ENCODE data around the gene WIPF1. TPM values are rescaled to one million over a fixed set of nuclear protein-coding genes. Genes with fewer than 3 reads are reported as not detected.
"Not testable (repeated sequence)": the region's sequence is repeated elsewhere in the genome, so short reads cannot be mapped to it uniquely, and the experiment has no call there.

WIPF1 gene
- total RNA-seq, 1 experiment from 2014 or later, result 5.4 TPM

DNA sequence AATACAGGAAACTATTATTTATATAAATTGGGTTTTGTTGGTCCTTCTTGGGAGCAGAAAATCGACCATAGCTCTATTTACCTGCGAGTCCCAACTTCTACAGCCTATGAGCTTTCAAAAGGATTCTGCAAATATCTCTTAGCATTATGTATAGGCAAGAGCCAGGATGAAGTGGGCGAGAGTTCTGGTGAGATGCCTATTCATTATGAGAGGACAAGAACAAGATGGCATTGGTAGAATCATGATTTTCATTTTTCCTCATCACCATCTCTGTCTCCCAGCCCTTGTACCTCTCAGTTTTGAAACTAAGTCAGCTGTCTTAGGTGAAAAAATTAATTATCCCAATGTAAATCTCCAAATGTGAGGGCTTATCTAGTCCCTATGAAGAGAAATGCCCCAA is 25.0 kb downstream of the WIPF1 start:
- DNase-seq (ENCODE audit: low read depth), result no peak

DNA sequence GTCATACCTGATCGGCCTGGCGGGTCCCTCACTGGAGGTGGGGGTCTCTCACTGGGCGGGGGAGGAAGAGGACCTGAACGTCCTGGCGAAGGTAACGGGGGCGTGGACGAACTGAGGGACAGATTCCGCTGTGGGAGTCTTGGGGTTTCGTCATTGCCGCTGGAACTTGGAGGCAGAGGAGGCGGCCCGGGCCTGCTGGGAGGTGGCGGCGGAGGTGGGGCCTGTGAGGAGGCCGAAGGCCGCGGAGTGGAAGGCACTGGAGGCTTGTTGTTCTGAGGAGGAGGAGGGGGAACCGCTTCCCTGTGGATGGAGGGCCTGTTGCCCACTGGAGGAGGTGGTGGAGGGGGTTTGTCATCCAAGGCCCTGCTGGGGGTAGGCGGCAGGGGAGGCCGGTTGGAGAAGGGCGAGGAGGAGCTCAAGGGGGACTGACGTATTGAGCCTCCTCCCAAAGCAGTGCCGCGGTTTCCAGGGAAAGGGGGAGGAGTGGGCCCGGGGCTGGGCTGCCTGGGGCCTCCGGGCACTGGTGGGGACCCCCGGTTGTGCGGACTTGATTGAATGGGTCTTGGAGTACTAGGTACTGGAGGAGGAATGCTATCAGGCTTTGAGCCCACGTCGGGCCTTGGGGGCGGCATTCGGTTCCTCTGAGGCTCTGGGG is 25.8 kb downstream of the WIPF1 start:
- DNase-seq (ENCODE audit: low read depth), result no peak

DNA sequence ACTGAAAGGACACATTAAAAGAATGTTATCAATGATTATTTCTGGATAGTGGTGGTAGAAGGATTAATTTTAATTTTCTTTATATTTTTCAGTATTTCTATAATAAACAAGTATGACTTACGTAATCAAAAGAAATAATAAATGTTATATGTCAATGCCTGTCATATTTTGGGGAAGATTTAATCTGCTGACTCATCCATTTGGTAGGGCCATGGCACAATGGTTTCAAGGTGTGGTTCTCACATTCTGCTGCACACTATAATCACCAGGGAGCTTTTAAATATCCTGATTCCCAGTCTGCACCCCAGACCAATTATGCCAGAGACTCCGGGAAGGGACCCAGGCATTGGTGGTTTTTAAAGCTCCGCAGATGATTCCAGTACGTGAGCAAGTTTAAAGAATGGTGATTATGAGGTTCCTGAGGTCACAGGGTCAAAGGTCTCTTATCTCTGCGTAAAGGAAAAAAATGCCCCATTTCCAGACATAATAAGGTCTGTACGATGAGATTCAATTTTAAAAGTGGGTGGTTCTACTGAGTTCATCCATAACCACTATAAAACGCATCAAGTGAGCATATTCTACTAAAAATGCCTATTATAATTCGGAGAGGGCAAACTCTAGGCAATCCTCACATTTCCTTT is 27.2 kb downstream of the WIPF1 start:
- no peak for DNase-seq (ENCODE audit: low read depth)

DNA sequence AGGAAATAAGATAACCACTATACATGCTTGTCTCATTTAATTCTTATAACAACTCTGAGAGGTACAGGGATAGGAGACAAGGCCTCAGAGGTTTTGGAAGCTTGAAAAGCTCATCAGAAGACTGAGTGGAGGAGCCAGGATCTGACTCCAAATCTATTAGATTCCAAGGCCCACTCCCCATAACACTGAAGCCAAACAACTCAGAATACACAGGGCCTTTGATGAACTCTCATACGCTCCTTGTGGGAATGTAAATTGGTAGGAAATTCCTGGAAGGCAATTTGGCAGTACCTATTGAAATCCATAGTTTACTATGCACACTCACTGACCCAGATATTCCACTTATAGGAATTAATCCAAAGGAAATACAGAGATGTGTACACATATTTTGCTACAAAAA is 27.9 kb downstream of the WIPF1 start:
- no peak for DNase-seq (ENCODE audit: low read depth)

DNA sequence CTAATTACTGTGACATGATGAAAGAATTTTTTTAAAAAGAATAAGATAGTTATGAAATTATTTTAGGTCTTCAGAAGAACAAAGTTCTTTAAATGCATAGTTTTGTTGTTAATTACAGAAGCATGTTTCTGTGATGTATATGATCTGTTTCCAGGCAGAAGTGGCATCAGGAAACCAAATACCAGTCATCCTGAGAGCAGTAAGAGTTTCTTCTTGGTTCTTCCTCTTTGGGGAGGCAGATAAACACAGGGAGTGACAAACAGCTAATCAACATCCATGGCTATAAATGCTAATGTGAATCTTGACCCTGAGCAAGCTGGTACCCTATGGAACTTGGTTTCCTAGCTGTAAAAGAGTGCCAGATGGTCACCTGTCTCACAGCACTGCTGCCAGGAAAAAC is 29.2 kb downstream of the WIPF1 start:
- DNase-seq (ENCODE audit: low read depth), result no peak

DNA sequence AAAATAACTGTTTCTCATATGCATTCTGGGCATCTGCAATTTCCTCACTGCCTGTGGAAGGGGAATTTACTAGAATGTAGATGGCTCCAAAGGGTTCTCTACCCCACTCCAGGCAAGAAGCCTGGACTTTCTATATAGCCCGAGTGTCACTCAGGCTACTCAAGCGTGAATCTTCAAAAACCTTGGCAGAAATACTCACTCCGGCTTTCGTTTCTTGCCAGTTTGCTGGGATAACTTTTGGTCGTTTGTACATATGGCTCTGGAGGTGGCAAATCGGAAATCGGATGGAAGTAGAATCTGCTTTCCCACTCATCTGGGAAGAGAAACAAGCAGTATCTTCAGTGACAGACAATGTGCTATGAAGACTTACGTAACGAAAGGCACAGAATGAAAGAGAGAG is 30.7 kb downstream of the WIPF1 start:
- DNase-seq (ENCODE audit: low read depth), result no peak

DNA sequence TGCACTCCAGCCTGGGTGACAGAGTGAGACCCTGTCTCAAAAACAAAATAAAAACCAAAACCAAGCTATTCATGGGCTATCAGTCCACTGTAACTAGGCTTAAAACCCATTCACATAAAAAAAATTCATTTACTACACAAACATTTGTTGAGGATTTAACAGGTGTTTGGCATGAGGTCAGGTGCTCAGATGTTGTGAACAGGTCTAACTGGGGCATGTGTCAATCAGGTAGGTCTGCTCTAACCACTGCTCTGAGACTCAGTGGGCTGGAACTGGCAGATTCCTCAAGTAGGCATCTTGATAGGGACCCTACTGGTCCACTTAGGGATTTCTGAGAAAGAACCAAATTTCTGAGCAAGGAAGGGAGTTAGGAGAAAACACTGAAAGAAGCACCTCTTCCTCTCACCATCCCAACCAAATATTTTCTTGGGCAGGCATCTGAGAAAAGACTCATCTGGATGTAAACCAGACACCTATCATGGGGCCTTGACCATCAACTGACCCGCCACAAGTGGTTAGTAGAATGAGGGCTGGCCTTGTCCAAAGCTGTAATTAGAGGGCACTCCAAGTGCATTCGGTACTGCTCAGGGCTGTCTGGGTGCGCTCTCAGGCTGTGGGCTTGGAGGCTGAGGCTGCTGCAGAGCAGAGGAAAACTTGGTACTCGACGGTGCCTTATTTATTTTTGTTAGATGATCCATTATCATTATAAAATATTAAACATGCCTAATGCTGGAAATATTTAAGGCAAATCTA is 33.9 kb downstream of the WIPF1 start:
- no peak for DNase-seq (ENCODE audit: low read depth)

DNA sequence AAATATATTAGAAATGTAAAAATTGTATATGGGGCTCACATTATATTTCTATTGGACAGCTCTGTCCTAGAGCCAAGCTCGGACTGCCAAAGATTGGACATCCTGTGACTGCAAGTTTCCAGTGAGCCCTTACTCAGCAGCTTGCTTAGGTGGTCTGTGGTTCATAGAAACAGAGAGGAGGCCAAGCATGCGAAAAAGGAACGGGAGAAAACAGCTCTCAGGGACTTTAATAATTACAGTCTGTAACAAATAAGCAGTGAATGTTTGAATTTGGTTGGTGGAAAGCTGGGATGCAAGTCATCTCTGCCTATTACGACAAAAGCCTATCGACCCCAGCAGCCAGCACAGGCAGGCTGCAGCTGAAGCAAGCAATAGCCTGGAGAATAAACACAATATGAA is 35.6 kb downstream of the WIPF1 start:
- DNase-seq (ENCODE audit: low read depth), result no peak

DNA sequence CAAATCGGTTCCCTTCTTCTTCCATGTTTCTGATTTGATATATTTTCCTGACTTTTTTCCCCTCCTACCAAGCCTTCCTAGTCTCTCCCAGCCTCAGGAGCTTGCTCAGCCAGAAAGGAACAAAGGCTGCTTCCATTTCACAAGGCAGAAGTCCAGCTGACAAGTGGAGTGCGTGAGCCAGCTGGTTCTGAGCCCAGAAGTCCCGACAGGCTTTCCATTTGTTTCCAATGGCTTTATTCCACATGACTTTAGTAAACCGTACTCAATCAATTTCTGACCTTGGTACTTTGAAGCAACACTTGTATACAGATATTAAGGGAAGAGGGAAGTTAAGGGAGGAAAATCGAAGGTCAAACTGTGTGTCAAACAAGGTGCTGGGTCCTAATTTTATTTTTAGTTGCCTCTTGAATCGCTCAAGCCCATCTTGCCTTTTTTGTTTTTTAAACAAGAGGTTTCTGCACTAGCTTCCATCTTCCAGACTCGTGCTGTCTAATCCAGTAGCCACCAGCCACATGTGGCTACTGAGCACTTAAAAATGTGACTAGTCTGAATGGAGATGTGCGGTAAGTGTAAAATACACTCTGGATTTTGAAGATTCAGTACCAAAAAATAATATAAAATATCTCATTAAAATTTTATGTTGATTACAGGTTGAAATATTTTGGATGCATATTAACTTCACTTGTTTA is 36.2 kb downstream of the WIPF1 start:
- no peak for DNase-seq (ENCODE audit: low read depth)

DNA sequence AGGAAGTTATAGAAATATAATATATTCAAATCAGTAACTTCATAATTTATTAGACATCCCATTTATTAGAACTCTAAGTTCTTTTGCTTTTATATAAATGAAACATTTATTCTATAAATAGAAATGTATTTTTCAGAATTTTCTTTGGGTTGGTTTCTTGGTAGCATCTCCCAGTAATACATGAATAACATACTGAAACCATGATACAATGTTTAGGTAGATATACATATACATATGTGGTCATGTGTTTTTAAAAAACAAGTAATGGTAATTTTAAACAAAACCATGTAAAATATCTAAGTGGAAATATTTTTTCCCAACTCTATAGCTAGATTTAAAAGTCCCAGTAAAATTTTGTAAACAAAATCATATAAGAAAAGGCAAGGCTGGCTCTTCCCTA is 36.9 kb downstream of the WIPF1 start:
- no peak for DNase-seq (ENCODE audit: low read depth)

DNA sequence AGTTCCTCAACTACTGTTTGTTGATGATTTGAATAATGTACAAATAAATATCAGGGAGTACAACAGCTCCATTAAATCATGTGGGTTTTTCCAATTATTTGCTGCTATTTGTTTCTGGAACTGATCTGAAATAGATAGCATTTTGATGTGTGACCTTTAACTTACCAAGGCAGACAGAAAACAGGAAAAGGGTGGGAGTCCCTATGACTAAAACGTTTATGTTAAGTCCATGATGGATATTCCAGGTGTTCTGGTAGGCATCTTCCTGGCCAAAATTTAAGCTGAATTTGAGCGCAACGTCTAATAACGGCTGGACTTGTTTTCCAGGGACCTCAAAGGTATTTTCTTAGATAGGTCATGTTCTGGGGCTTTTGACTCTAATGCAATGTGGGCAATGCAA is 41.6 kb downstream of the WIPF1 start:
- DNase-seq (ENCODE audit: low read depth), result no peak

DNA sequence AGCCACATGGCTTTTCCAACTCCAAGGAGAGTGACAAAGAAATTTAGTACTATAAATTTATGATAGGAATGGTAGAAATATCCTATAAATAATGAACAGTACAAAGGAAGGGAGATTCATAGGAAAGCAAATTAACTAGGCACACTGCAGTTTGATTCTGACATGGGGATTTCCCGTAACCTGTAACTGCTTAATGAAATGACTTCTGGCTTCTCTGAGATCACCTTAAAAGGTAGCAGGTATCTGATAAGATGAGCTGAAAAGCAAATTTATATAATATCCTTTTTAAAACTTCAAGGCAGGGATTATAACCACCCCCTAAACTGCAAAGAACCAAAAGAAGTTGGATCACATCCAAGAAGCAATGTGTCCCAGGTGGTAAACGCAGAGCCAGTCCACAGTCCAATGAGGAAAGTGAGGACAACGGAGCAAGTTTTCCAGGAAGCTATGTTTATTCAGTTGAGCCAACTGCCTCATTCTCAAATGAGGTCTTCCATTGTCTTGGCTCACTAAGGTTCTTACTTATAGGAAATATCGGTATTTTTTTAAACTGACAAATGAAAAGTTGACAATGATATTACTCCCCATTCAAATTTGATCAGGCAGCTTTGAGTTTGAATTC is 43.0 kb downstream of the WIPF1 start:
- no peak for DNase-seq (ENCODE audit: low read depth)

DNA sequence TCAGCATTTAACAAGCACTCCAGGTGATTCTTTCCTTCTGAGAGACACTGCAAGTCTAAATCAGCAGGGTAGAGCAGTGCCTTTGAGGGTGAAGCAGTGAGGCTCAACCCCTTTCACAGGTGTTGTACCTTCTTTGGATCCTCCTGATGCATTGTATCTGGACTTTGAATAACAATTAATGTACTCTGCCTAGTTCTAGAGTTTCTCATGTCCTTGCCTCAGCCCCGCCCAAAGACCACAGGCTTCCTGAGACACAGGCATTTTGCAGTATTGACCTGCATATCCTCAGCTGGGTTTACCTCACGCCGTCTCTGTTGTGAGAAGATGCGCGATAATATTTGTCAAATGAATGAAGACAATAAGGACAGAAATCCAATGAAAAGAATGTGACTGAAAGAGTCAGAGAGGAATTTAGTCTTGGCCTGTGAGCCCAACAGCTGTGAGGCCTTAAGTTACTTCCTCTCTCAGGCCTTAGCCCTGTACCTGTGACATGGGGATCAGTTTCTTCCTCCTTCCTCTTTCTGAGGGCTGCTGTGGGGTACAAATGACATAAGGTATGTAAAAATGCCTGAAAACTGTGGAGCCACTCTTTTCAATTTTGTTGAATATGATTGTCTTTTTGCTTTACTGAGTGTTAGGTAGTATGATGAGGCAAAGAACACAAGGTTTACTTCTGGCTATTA is 43.7 kb downstream of the WIPF1 start:
- DNase-seq (ENCODE audit: low read depth), result no peak

DNA sequence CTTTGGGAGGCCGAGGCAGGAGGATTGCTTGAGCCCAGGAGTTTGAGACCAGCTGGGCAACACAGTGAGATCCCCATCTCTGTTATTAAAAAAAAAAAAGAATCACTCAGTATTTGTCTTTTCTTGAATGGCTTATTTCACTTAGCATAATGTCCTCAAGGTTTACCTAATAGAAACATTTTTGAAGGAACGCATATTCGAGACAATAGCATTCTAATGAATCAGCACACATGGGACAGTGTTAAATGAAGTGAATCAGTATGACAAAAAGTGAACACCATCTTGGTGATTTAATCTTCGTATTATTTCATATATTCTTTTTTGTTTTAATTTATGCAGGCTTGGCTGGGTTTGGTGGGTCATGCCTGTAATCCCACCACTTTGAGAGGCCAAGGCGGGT is 44.7 kb downstream of the WIPF1 start:
- no peak for DNase-seq (ENCODE audit: low read depth)

DNA sequence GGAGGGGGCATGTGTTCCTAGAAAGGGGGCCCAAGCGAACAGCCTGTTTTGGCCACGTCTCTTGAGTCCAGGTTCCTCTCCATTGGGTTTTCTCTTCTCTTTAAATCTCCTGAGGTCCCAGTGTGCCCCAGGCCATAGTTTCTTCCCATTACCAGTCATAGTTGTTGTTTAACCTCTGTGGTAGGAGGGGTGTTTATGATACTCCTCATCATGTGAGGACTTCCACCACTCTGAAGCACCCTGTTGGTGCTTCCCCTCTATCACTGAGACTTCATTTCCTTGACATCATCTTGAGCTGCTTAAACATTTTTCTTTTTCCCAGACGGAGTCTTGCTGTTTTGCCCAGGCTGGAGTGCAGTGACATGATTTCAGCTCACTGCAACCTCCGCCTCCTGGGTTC is 45.9 kb downstream of the WIPF1 start:
- DNase-seq (ENCODE audit: low read depth), result no peak

DNA sequence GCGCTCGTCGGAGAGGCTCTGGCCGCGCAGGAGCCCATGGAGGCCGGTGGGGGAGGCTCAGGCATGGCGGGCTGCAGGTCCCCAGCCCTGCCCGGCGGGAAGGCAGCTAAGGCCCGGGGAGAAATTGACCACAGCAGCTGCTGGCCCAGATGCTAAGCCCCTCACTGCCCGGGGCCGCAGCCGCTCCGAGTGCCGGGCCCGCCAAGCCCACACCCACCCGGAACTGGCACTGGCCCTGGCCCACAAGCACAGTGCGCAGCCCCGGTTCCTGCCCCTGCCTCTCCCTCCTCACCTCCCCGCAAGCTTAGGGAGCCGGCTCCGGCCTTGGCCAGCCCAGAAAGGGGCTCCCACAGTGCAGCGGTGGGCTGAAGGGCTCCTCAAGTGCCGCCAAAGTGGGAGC is 49.0 kb downstream of the WIPF1 start:
- DNase-seq (ENCODE audit: low read depth), result not testable (repeated sequence)

DNA sequence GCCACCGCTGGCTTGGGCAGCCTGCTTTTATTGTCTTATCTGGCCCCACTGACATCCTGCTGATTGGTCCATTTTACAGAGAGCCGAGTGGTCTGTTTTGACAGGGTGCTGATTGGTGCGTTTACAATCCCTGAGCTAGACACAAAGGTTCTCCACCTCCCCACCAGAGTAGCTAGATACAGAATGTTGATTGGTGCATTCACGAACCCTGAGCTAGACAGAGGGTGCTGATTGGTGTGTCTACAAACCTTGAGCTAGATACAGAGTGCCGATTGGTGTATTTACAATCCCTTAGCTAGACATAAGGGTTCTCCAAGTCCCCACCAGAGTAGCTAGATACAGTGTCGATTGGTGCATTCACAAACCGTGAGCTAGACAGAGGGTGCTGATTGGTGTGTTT is 49.6 kb downstream of the WIPF1 start:
- not testable (repeated sequence) for DNase-seq (ENCODE audit: low read depth)

DNA sequence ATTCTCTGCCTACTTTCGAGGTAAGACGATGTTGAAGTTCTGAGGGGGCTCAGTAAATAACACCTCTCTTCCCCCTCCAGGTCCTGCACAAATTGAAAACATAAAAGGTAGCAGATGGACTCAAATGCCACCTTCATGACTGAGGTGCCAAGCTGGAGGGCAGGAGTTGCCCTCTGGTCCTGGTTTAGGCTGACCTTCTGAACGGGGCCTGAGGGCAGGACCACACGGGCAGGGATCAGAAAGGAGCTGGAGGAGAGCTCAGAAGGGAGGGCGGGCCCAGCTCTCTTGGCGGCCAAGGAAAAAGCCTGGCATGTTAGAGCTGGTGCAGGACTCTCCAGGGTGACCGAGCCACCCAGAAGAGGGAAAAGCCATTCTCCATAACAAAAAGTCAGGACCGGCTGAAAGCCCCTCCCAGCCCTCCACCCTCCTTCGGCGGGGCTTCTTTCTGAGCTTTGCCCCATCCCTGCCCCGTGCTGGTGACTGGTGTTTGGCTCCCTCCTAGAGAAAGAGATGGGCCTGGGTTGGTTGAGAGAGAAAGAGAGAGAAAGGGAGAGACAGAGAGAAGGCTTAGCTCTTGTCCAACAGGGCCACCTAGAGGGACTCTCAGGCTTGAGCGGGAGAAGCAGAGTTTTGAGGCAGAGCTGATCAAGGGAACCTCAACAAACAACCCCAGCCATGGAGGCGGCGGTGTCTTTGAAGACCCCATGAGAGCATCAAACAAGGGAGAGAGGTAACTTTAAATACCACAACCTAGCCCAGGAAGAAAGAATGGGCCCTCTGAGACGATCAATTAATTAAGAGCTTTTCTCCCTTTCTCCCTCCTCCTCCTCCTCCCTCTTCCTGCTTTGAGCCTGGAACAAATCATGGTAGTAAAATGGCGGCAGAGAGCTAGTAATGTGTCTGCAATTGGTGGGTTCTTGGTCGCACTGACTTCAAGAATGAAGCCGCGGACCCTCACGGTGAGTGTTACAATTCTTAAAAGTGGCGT is 50.8 kb downstream of the WIPF1 start:
- DNase-seq (ENCODE audit: low read depth), result peak; percentile 63

DNA sequence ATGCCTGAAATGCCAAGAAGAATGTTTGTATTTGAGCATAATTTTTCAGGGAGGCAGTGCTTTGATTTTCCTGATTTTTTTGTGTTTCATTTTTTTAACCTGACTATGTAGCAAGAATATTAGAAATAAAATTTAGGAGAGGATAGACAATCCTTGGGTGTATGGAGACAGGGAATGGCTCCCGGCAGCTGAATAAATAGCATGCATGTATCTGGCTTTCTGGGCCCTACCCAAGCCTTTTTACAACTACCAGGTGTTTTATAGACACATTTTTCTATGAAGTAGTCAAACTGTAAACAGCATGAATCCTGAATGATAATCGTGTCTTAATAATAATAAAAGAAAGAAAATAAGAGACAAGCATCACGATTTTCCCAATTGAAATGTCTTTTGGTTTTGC is 52.4 kb downstream of the WIPF1 start:
- DNase-seq (ENCODE audit: low read depth), result no peak

DNA sequence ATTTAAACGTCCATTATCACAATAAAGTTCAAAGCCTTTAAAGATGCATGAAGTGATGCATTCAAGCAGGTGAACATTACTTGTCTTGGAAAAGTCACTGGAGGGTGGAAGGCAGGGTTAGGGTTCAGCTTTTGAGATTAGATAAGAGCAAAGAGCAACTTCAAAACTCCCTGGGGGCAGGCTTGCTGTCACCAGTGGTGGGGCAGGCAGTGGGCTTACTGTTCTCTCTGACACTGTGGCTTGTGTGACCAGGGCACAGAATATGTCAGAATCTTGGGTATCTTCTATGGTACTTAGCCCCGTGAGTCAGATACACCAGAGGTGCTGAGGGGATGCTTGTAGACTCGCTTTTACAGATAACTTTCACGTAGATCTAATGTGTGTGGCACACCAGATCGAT is 52.8 kb downstream of the WIPF1 start:
- no peak for DNase-seq (ENCODE audit: low read depth)
